ENCODE measurements around the gene TAOK1.

TAOK1 gene

DNA sequence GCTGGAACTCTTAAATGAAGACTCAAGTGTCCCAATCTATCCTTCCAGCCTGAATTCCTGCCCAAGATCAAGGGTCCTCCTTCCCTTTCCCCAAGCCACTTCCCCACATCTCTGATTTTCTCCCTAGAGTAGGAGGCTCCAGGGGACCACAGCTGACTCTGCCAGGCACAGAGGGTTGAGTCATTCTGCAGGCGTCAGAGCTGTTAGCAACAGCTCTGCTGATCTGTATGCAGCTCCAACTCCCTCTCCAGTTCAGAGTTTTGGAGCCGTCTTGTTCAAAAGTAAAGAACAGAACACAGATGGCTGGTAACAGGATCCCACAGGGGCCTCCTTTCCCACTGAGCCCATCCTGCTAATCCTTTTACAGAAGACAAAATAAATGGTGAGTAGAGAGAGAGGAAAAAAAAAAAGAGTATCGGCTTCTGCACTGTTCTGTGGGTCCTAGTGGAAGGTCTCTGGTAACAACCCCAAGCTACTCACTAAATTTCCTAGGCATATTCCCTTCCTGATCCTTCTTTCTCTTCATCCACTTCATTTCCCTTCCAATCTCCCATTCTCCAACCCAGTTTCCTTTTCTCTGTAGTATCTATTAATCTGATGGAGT lies 13.4 kb upstream of the TAOK1 start:
- WGBS (ENCODE audit: insufficient coverage), result 96% methylated on average over 2 of the region's 3 CpGs
- H3K4me1 ChIP-seq (ENCODE audit: control extremely low read depth in 1 of 4, control insufficient read depth in 4 of 4, insufficient read depth in 4 of 4, low read length in 3 of 4), result peaks cover 0 to 8% (median 4%) of the 10 kb centered on the region in 4 experiments
- POLR2A ChIA-PET, result interaction anchor here (1.0 kb wide), 1 partner anchor 13 kb away, joined by 8 read pairs; the partner anchor contains the start of gene TAOK1

DNA sequence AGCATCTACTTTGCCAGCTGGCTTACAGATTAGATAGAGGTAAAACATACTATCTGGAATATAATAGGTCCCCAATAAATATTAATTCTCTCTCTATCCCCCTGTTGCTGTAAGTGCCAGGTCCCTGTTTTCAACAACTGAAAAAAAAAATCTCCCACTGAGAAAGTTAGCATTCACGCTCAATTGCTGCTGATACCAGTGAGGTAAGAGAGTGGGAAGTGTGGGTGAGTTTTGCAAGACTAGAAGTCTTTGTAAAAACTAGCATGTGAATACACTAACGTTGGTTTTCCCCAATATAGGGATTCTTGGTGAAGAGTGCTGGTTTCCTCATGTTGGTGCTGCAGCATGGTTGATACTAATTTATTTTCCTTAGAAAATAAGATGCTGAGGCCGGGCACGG lies 11.7 kb upstream of the TAOK1 start:
- POLR2A ChIA-PET, result no interaction called here
- 95% methylated on average over 3 of the region's 4 CpGs for WGBS (ENCODE audit: insufficient coverage)
- Histone ChIP-seq H3K27me3 (replicated peaks in 2 of 5; ENCODE audit: control insufficient read depth in 4 of 5, insufficient read depth in 5 of 5, low read length in 4 of 5) (no peaks in the 10 kb centered on the region), H3K36me3 (ENCODE audit: control insufficient read depth in 4 of 4, insufficient read depth in 4 of 4, low read length in 3 of 4) (no peaks in the 10 kb centered on the region), H3K4me1 (ENCODE audit: control extremely low read depth in 1 of 4, control insufficient read depth in 4 of 4, insufficient read depth in 4 of 4, low read length in 3 of 4) (peaks cover 0 to 8% (median 4%) of the 10 kb centered on the region in 4 experiments), H3K4me3 (ENCODE audit: control insufficient read depth in 1 of 7, extremely low read depth in 1 of 7, insufficient read depth in 4 of 7, low read depth in 2 of 7, low read length in 6 of 7) (no peak overlapping the region), H3K9me3 (ENCODE audit: control extremely low read depth in 1 of 5, control insufficient read depth in 4 of 5, insufficient read depth in 2 of 5, low read depth in 1 of 5, low read length in 4 of 5) (no peaks in the 10 kb centered on the region), H3K27ac (ENCODE audit: insufficient read depth in 1 of 2, low read depth in 1 of 2, low read length in 2 of 2, poor library complexity in 1 of 2, severe bottlenecking in 2 of 2) (no peak overlapping the region)
- DNase-seq, result no peak
- CTCF ChIA-PET, result interaction anchor here (3.3 kb wide), 1 partner anchor 9 kb away, joined by 14 read pairs; no protein-coding TSS in a partner anchor

More for the DNA sequence above, 13.4 kb upstream of the TAOK1 start:
- CTCF ChIA-PET, result interaction anchor here (0.8 to 1.3 kb wide), 7 partner anchors 19 to 738 kb away, joined by 3 to 5 read pairs (median 3); no protein-coding TSS in a partner anchor
- no peak for DNase-seq
- Histone ChIP-seq H3K4me3 (ENCODE audit: control insufficient read depth in 1 of 7, extremely low read depth in 1 of 7, insufficient read depth in 4 of 7, low read depth in 2 of 7, low read length in 6 of 7) (no peak overlapping the region), H3K27me3 (replicated peaks in 2 of 5; ENCODE audit: control insufficient read depth in 4 of 5, insufficient read depth in 5 of 5, low read length in 4 of 5) (no peaks in the 10 kb centered on the region), H3K27ac (ENCODE audit: insufficient read depth in 1 of 2, low read depth in 1 of 2, low read length in 2 of 2, poor library complexity in 1 of 2, severe bottlenecking in 2 of 2) (no peak overlapping the region), H3K36me3 (ENCODE audit: control insufficient read depth in 4 of 4, insufficient read depth in 4 of 4, low read length in 3 of 4) (no peaks in the 10 kb centered on the region), H3K9me3 (ENCODE audit: control extremely low read depth in 1 of 5, control insufficient read depth in 4 of 5, insufficient read depth in 2 of 5, low read depth in 1 of 5, low read length in 4 of 5) (no peaks in the 10 kb centered on the region)

DNA sequence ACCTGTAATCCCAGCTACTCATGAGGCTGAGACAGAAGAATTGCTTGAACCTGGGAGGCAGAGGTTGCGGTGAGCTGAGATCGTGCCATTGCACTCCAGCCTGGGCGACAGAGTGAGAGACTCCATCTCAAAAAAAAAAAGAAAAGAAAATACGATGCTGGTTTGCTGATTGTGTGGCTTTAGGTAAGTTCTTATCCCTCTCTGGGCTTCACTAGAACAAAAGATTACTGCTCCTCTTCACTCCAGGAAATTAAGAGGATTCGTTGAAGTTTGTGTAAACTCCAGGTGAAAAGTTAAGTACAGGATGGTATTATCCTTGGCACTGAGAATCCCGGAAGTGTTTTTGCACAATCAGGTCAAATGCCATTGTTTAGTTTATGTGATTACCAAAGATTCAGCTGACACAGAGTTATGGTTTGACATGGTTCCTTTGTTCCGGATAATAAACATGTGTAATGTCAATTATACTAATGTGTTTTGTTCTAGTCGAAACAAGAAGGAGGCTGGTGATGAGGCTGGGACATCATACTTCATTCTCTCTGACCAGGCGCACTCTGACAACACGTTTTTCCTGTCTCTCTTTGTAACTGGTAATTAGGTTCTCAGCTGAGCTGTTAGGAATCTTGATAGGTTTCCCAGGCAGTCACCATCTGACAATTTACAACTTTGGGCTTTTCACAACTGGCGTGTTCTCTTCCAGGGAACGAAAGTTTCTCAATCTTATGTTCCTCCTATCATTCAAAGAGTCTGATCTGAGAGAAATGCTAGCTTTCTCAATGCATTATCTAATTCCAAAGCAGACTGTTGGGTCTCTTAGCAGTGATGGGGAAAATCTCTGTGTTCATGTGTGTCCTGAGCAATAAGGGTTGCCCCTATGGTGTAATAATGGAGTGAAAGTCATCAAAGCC lies 10.8 kb upstream of the TAOK1 start:
- H3K27me3 ChIP-seq (replicated peaks in 2 of 5; ENCODE audit: control insufficient read depth in 4 of 5, insufficient read depth in 5 of 5, low read length in 4 of 5), result no peaks in the 10 kb centered on the region
- ChIA-PET POLR2A (no interaction called here), CTCF (interaction anchor here (3.3 kb wide), 1 partner anchor 10 kb away, joined by 14 read pairs; no protein-coding TSS in a partner anchor)
- no peaks in the 10 kb centered on the region for H3K9me3 ChIP-seq (ENCODE audit: control extremely low read depth in 1 of 5, control insufficient read depth in 4 of 5, insufficient read depth in 2 of 5, low read depth in 1 of 5, low read length in 4 of 5)
- peaks cover 0 to 8% (median 4%) of the 10 kb centered on the region in 4 experiments for H3K4me1 ChIP-seq (ENCODE audit: control extremely low read depth in 1 of 4, control insufficient read depth in 4 of 4, insufficient read depth in 4 of 4, low read length in 3 of 4)
- DNase-seq, result no peak
- no peaks in the 10 kb centered on the region for H3K36me3 ChIP-seq (ENCODE audit: control insufficient read depth in 4 of 4, insufficient read depth in 4 of 4, low read length in 3 of 4)
- WGBS (ENCODE audit: insufficient coverage), result 97% methylated on average over 6 of the region's 12 CpGs
- no peak overlapping the region for H3K4me3 ChIP-seq (ENCODE audit: control insufficient read depth in 1 of 7, extremely low read depth in 1 of 7, insufficient read depth in 4 of 7, low read depth in 2 of 7, low read length in 6 of 7)
- H3K27ac ChIP-seq (ENCODE audit: insufficient read depth in 1 of 2, low read depth in 1 of 2, low read length in 2 of 2, poor library complexity in 1 of 2, severe bottlenecking in 2 of 2), result no peak overlapping the region

DNA sequence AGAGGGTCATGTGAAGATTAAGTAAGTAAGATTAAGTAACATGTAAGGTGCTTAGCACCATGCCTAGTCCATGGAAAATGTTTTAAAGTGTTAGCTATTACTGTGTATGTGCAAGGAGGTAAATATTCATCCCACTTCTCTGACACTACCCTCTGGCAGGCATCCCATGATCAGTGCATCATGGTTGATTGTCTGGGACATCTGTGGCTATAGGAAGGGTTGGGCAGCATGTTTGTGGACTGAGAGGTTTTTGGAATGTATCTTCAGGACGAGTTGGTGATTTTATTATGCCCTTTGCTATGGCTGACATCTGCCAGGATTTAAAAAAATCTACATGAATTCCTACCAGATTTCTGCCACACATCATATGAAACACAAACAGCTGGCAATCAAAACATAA lies 6.5 kb upstream of the TAOK1 start:
- Histone ChIP-seq H3K4me1 (ENCODE audit: control extremely low read depth in 1 of 4, control insufficient read depth in 4 of 4, insufficient read depth in 4 of 4, low read length in 3 of 4) (peaks cover 0 to 3% (median 0%) of the 10 kb centered on the region in 4 experiments), H3K4me3 (ENCODE audit: control insufficient read depth in 1 of 7, extremely low read depth in 1 of 7, insufficient read depth in 4 of 7, low read depth in 2 of 7, low read length in 6 of 7) (no peak overlapping the region), H3K9me3 (ENCODE audit: control extremely low read depth in 1 of 5, control insufficient read depth in 4 of 5, insufficient read depth in 2 of 5, low read depth in 1 of 5, low read length in 4 of 5) (no peaks in the 10 kb centered on the region), H3K27me3 (replicated peaks in 2 of 5; ENCODE audit: control insufficient read depth in 4 of 5, insufficient read depth in 5 of 5, low read length in 4 of 5) (no peaks in the 10 kb centered on the region), H3K27ac (ENCODE audit: insufficient read depth in 1 of 2, low read depth in 1 of 2, low read length in 2 of 2, poor library complexity in 1 of 2, severe bottlenecking in 2 of 2) (no peak overlapping the region), H3K36me3 (ENCODE audit: control insufficient read depth in 4 of 4, insufficient read depth in 4 of 4, low read length in 3 of 4) (no peaks in the 10 kb centered on the region)
- ChIA-PET POLR2A (interaction anchor here (0.6 kb wide), 3 partner anchors 40 to 163 kb away, joined by 3 to 5 read pairs (median 3); no protein-coding TSS in a partner anchor), CTCF (interaction anchor here (0.6 to 3.9 kb wide), 2 partner anchors 14 to 99 kb away, joined by 3 to 20 read pairs; no protein-coding TSS in a partner anchor)
- no peak for DNase-seq
- no CpG with 5 or more reads among the region's 1 CpG for WGBS (ENCODE audit: insufficient coverage)

DNA sequence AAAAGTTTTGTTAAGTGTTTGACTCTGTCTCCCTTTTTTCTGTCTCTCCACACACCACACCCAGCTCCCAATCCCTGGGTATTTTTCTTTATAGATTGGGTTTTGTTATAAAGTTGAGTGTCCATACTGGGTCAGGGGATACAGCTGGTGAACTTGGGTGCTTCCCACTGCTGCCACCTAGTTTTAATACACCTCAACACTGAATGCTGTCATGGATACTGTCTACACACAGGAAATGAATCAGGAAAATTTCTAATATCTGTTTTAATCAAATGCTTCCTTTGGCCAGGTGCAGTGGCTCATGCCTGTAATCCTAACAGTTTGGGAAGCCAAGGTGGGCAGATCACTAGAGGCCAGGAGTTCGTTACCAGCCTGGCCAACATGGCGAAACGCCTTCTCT lies 5.3 kb upstream of the TAOK1 start:
- ChIA-PET CTCF (interaction anchor here (1.5 to 3.9 kb wide), 2 partner anchors 9 to 15 kb away, joined by 4 to 20 read pairs; no protein-coding TSS in a partner anchor), POLR2A (no interaction called here)
- no peaks in the 10 kb centered on the region for H3K36me3 ChIP-seq (ENCODE audit: control insufficient read depth in 4 of 4, insufficient read depth in 4 of 4, low read length in 3 of 4)
- H3K9me3 ChIP-seq (ENCODE audit: control extremely low read depth in 1 of 5, control insufficient read depth in 4 of 5, insufficient read depth in 2 of 5, low read depth in 1 of 5, low read length in 4 of 5), result no peaks in the 10 kb centered on the region
- WGBS (ENCODE audit: insufficient coverage), result 83% methylated on average over 1 of the region's 3 CpGs
- no peak overlapping the region for H3K4me3 ChIP-seq (ENCODE audit: control insufficient read depth in 1 of 7, extremely low read depth in 1 of 7, insufficient read depth in 4 of 7, low read depth in 2 of 7, low read length in 6 of 7)
- peak in 1 of 3 donors; percentile 15 for DNase-seq
- peaks cover 0 to 5% (median 2%) of the 10 kb centered on the region in 4 experiments for H3K4me1 ChIP-seq (ENCODE audit: control extremely low read depth in 1 of 4, control insufficient read depth in 4 of 4, insufficient read depth in 4 of 4, low read length in 3 of 4)
- H3K27me3 ChIP-seq (replicated peaks in 2 of 5; ENCODE audit: control insufficient read depth in 4 of 5, insufficient read depth in 5 of 5, low read length in 4 of 5), result no peaks in the 10 kb centered on the region
- no peak overlapping the region for H3K27ac ChIP-seq (ENCODE audit: insufficient read depth in 1 of 2, low read depth in 1 of 2, low read length in 2 of 2, poor library complexity in 1 of 2, severe bottlenecking in 2 of 2)

DNA sequence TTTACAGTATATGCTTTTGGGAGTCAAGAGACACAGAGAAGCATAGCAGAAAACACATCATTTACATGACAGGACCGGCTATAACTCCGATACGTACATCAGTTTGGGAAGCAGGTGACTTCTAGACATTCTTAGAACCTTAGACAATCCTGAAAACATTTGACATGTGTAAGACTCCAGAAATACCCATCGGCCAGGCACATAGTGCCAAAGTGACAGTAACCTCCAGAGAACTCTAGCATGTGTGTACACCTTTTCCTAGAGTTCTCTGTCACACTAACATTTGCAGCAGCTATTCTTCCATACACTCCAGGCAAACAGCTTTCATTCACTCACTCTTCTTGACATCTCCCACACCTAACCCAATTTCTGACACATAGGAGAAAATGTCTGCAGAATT lies 3.4 kb upstream of the TAOK1 start:
- Histone ChIP-seq H3K27ac (ENCODE audit: insufficient read depth in 1 of 2, low read depth in 1 of 2, low read length in 2 of 2, poor library complexity in 1 of 2, severe bottlenecking in 2 of 2) (no peak overlapping the region), H3K4me1 (ENCODE audit: control extremely low read depth in 1 of 4, control insufficient read depth in 4 of 4, insufficient read depth in 4 of 4, low read length in 3 of 4) (peaks cover 0 to 12% (median 7%) of the 10 kb centered on the region in 4 experiments), H3K9me3 (ENCODE audit: control extremely low read depth in 1 of 5, control insufficient read depth in 4 of 5, insufficient read depth in 2 of 5, low read depth in 1 of 5, low read length in 4 of 5) (no peaks in the 10 kb centered on the region), H3K27me3 (replicated peaks in 2 of 5; ENCODE audit: control insufficient read depth in 4 of 5, insufficient read depth in 5 of 5, low read length in 4 of 5) (no peaks in the 10 kb centered on the region), H3K4me3 (ENCODE audit: control insufficient read depth in 1 of 7, extremely low read depth in 1 of 7, insufficient read depth in 4 of 7, low read depth in 2 of 7, low read length in 6 of 7) (no peak overlapping the region), H3K36me3 (ENCODE audit: control insufficient read depth in 4 of 4, insufficient read depth in 4 of 4, low read length in 3 of 4) (no peaks in the 10 kb centered on the region)
- WGBS (ENCODE audit: insufficient coverage), result 98% methylated on average over 4 of the region's 4 CpGs
- ChIA-PET POLR2A (no interaction called here), CTCF (interaction anchor here (0.9 to 1.4 kb wide), 2 partner anchors 11 to 17 kb away, joined by 3 read pairs; no protein-coding TSS in a partner anchor)
- DNase-seq, result no peak
